ENCODE results near the gene TXNDC16. TPM values are rescaled to one million over a fixed set of nuclear protein-coding genes. Genes with fewer than 3 reads are reported as not detected.

The TXNDC16 gene
- total RNA-seq, 4 donors from 2014 or later = 3.7 to 14.1 (median 7.4) TPM

- 91 to 96% methylated on average over 1 of the region's 1 CpG for WGBS, 2 donors
- intact Hi-C loops (cut with DNase I) = no loop called here
- DNase-seq = no peak
- no peaks in the 10 kb centered on the region for H3K36me3 ChIP-seq
- no peaks in the 10 kb centered on the region for H3K9me3 ChIP-seq
- H3K4me1 ChIP-seq = no peaks in the 10 kb centered on the region
- no peak overlapping the region for H3K4me3 ChIP-seq (replicated peaks in 1 of 3)
- TF ChIP-seq CTCF (IDR thresholded peaks at IDR 0.05) = no peak
- TF ChIP-seq POLR2A (IDR thresholded peaks at IDR 0.05) = no peak
- H3K27me3 ChIP-seq = no peaks in the 10 kb centered on the region
- H3K27ac ChIP-seq = no peak overlapping the region
Observed at GRCh38 chr14:52442602-52443001, 109.7 kb downstream of the TXNDC16 start.

- no peak for DNase-seq
- WGBS, 2 donors = 86 to 93% methylated on average over 4 of the region's 4 CpGs
- no peaks in the 10 kb centered on the region for H3K27me3 ChIP-seq
- no peak overlapping the region for H3K4me3 ChIP-seq (replicated peaks in 1 of 3)
- H3K9me3 ChIP-seq = no peaks in the 10 kb centered on the region
- no peak for TF ChIP-seq POLR2A (IDR thresholded peaks at IDR 0.05)
- TF ChIP-seq CTCF (IDR thresholded peaks at IDR 0.05) = no peak
- H3K27ac ChIP-seq = no peak overlapping the region
- H3K36me3 ChIP-seq = no peaks in the 10 kb centered on the region
- H3K4me1 ChIP-seq = no peaks in the 10 kb centered on the region
- intact Hi-C loops (cut with DNase I) = no loop called here
Observed at GRCh38 chr14:52442166-52442565, 110.1 kb downstream of the TXNDC16 start.

- TF ChIP-seq POLR2A (IDR thresholded peaks at IDR 0.05) = no peak
- no peak for TF ChIP-seq CTCF (IDR thresholded peaks at IDR 0.05)
- H3K27ac ChIP-seq = no peak overlapping the region
- intact Hi-C loops (cut with DNase I) = no loop called here
- no peak for DNase-seq
- no peaks in the 10 kb centered on the region for H3K9me3 ChIP-seq
- no peak overlapping the region for H3K4me3 ChIP-seq (replicated peaks in 1 of 3)
- no peaks in the 10 kb centered on the region for H3K4me1 ChIP-seq
- WGBS, 2 donors = 92 to 95% methylated on average over 4 of the region's 4 CpGs
- no peaks in the 10 kb centered on the region for H3K27me3 ChIP-seq
- H3K36me3 ChIP-seq = no peaks in the 10 kb centered on the region
Observed at GRCh38 chr14:52439476-52439875, 112.8 kb downstream of the TXNDC16 start.

- intact Hi-C loops (cut with DNase I) = no loop called here
- TF ChIP-seq POLR2A (IDR thresholded peaks at IDR 0.05) = no peak
- no peak for TF ChIP-seq CTCF (IDR thresholded peaks at IDR 0.05)
- H3K27me3 ChIP-seq = no peaks in the 10 kb centered on the region
- no peaks in the 10 kb centered on the region for H3K36me3 ChIP-seq
- H3K4me1 ChIP-seq = no peaks in the 10 kb centered on the region
- H3K4me3 ChIP-seq (replicated peaks in 1 of 3) = no peak overlapping the region
- H3K27ac ChIP-seq = no peak overlapping the region
- no peak for DNase-seq
- no peaks in the 10 kb centered on the region for H3K9me3 ChIP-seq
- WGBS, 2 donors = 85 to 89% methylated on average over 1 of the region's 1 CpG
Observed at GRCh38 chr14:52434955-52435354, 117.3 kb downstream of the TXNDC16 start.

GRCh38 chr14:52430474-52430873, 121.8 kb downstream of the TXNDC16 start:
- Histone ChIP-seq H3K9me3 (no peaks in the 10 kb centered on the region), H3K27ac (no peak overlapping the region), H3K4me1 (no peaks in the 10 kb centered on the region), H3K27me3 (no peaks in the 10 kb centered on the region), H3K4me3 (replicated peaks in 1 of 3) (no peak overlapping the region), H3K36me3 (no peaks in the 10 kb centered on the region)
- intact Hi-C loops (cut with DNase I) = no loop called here
- TF ChIP-seq POLR2A (IDR thresholded peaks at IDR 0.05) (no peak), CTCF (IDR thresholded peaks at IDR 0.05) (no peak)
- DNase-seq = no peak
- WGBS, 2 donors = 95 to 98% methylated on average over 2 of the region's 2 CpGs
